GM19395 (cell line): ENCODE results near the gene PRICKLE3.
"Not testable (repeated sequence)": the region's sequence is repeated elsewhere in the genome, so short reads cannot be mapped to it uniquely, and the experiment has no call there.

Experiments used
- ATAC-seq: cut with Tn5 transposase; IDR thresholded peaks from one replicate; pipeline ENCODE4 v1.9.1; 2021; ENCODE audit warnings: mild to moderate bottlenecking, moderate library complexity; ENCODE audit not compliant: unreplicated experiment

PRICKLE3 gene

DNA sequence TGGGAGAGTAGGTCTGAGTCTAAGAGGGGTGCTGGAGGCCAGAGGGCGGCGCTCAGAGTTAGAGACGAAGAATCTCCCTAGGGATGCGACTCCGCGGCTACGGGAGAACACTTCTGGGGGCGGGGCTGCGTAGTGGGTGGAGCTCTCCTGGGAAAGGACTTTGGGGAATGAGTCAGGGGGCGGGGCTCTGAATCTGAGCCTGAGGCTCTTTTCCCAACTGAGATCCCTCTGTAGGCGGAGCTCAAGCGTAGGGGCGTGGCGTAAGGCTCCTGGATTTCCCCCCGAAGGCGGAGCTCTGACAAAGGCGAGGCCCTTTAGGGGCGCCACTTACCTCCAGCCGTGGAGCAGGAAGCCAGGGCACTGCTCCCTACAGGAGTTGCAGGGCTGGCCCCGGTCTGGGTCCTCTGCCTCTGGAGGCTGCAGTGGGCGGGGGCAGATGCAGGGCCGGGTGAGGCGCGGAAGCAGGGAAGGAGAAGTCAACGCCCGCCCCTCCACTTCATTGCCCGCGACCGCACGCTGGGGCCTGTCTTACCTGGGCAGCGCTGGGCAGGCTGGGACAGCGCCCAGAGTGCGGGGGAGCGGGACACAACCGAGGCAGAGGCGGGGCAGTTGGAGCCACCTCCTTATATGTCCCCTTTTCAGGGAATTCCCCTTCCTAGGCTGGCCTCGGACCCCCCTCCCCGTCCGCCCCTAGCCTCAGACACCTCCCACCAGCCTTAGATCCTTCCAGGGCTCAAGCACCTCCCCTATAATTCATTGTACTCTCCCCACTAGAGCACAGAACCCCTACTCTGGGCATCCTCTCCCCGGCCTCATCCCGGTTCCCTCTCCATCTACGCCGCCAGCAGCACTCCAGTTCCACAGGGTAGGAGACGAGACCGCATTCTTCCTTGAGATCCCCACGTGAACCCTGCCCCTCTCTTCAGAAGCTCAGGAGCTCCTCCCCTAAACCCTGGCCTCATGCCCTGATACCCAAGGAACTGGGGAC, 1.6 kb downstream of the PRICKLE3 start:
- ATAC-seq: peak; percentile 46

DNA sequence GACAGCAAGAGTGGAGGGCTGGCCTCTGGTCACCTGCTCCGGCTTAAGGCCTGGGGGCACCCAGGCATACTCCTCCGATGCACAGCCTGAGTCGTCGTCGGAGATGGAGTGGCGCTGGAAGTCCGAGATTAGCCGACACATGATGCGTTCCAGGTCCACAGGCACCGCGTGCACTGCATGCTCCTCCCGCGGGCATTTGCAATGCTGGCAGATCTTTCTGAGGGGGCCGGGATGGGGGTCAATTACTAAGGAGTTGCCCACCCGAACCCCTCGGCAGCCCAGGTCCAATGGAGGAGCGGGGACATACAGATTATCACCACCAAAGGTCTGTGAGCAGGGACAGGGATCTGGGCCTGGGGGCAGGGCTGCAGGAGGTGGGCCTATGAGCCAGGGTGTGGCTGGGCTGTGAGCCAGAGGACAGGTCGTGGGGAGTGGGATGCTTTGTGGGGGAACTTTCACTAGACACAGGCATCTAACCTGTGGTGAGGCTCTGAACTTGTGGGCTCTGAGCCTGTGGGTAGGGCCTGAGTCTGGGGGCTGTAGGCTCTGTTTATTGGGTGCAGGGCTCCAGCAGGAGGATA, 2.4 kb downstream of the PRICKLE3 start:
- no peak for ATAC-seq

DNA sequence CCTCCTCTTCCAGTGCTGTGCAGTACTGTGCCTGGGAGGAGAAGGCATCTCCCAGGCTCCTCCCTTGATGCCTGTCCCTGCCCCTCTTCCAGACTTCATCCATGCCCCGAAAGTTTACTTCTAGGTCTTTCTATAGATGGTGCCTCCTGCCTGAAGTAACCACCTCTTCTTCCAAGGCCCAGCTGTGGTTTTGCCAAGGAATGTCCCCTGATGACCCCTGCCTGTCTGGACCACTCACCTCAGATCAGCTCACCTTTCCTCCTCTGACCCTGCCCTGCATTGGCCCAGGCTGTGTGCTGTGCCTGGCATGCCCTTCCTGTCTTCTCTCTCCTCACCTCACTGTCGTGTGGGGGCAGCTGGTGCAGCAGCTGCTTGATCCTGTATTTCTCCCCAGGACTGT, 6.8 kb downstream of the PRICKLE3 start:
- no peak for ATAC-seq

DNA sequence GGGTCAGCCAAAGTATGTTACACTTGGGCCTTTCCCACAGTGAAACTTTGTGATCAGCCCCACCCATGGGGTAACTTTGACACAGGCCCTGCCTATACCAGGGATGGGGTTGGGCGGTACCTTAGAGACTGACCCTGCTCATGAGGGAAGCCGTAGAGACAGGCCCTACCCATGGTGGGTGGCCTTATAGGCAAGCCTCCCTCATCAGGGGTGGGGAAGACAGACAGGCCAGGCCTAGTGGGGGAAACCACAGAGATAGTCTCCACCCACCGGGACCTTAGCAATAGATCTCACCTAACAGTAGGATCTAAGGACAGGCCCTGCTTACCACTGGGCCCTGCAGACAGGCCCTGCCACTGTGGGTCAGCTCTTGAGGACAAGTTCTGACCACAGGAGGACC, 7.6 kb downstream of the PRICKLE3 start:
- ATAC-seq: no peak

DNA sequence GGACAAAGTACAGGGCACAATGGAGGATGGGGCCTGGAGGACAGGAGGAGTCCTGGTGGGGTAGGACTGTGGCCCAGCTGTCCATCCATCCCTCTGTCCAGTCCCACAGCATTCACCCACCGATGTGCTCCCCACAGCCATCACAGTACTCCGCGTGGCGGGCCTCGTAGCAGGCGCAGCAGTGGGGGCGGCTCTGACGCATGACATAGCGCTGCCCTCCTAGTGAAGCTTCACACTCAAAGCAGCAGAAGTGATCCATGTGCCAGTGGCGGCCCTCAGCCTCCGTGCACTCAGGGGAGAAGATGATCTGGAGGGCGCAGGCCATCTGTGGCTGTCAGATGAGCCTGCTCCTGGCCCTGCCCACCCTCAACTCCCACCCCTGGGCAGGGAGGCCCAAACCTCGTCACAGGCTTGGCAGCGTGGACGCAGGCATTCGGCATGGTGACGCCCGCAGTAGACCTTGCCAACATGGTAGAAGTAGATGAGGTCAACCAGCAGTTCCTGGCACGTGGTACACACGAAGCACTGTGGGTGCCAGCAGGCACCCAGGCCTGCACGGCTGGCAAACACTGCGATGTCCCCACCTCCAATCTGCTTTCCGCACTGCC, 8.2 kb downstream of the PRICKLE3 start:
- ATAC-seq: no peak

DNA sequence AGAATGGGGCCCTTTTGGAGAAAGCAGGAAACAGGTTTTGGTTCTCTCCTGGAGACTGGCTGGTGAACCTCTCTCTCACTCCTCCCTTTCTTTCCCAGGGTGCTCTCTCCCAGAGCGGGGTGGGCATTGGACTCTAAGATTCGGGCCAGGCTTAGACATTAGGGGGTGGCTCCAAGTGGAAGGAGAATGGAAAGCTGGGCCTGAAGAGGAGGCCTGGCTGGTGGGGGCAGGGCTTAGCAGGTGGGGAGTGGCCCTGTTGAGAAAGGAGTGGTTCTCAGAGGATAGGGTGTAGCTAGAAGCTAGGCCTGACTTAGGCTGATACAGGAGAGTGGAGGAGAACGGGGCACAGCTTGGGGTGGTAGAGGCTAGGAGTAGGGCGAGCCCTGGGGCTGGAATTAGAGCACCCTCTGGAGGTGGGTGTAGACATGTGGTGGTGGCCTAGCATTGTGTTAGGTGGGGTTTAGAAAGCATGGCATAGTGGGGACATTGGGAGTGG, 8.8 kb downstream of the PRICKLE3 start:
- no peak for ATAC-seq

DNA sequence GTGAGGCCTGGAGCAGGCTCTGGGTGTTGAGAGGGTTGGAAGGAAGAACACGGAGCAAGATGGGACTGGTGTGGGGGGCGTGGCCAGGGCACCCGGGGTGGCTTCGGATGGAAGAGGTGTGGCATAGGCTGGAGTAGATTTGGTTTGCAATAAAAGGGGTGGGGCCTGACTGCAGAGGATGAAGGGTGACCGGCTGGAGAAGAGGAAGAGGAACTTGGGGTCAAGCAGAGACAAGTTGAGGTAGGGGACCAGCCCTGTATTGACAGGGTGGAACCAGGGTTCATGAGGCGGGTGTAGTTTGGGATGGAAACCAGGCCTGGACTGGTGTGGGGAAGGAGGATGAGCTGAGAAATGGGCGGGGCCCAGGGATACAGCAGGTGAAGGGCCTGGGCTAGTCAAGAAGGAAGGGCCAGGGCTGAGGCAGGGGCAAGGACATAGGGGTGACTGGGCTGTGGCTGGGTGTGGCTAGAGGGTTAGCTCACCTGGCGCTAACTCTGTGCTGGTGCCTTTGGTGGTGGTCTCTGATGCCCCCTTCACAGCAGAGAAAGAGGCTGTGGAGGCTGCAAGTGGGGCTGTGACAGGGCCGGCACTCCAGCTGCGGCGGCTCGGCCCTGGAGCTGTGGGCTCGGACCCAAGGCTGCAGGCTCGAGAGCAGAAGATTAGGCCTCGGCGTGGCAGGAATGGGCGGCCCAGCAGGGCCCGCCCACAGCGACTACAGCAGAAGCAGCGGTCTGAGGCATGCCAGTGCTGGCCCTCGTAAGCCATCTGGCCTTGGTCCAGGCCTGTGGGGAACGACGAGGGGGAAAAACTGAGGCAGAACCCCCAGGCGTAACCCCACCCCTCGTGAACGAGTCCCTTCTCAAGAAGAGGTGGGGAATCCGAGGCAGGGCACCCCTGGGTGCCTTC, 9.5 kb downstream of the PRICKLE3 start:
- no peak for ATAC-seq

DNA sequence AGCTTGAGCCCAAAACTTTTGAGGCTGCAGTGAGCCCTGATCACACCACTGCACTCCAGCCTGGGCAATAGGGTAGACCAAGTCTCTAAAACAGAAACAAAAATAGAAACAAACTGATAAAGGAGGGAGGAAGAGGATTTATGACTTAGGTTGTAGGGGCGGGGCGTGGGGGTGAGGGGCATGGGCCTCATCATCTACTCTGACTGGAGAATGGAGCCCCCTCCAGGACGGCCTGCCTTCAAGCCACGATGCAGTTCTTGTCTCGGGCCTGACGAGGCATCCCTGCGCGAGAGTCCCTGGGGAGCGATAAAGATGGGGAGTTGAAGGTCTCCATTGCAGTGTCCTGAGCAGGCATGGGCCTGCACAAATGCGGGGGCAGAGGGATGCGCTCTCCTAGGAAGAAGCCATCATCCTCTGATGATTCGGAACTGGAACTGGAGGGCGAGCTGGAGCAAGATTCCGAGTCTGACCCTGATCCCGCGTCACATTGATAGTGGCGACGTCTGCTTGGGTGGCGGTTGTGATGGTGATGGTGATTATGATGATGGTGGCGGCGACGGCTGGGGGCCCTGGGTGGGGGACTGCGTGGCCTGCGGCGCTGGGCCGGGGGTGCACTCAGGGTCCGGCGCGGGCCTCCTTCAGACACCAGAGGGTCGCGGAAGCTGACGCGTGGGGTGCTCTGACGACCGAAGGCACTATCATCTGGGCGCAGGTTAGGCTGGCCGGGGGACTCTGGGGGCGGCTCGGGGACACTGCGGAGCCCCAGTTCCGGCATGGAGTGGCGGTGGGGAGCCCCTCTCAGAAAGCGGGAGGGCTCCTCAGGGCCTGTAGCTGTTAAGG, 10.5 kb downstream of the PRICKLE3 start:
- ATAC-seq: no peak

DNA sequence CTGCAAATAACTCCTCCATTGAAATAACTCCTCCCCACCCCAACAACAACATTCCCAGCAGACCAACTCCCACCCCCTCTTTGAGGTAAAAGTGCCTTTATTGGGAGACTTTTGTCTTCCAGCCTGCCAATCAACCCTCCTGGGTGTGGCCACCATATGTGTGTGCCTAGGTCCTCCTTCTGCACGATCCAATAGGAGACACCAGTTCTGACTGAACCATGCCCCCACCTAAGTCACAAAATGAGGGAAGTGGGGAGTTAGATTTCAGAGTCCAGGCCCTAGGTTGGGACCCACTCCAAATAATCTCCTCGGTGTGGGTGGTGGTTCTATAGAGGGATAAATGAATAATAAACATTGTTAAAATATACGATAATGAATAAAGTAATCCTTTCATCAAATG, 11.4 kb downstream of the PRICKLE3 start:
- no peak for ATAC-seq

DNA sequence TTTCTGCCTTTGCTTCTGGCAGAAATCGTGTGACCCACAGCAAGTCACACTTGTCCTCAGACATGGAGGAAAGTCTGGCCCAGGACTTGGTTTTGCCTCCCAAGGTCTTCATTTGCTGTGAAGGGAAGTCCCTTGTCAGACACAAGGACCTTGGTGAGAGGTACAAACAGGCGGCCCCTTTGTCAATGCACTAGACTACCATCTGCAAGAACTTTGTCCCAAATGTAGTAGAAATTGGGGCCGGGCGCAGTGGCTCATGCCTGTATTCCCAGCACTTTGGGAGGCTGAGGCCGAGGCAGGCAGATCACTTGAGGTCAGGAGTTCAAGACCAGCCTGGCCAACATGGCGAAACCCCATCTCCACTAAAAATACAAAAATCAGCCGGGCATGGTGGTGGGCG, 12.6 kb downstream of the PRICKLE3 start:
- ATAC-seq: not testable (repeated sequence)

DNA sequence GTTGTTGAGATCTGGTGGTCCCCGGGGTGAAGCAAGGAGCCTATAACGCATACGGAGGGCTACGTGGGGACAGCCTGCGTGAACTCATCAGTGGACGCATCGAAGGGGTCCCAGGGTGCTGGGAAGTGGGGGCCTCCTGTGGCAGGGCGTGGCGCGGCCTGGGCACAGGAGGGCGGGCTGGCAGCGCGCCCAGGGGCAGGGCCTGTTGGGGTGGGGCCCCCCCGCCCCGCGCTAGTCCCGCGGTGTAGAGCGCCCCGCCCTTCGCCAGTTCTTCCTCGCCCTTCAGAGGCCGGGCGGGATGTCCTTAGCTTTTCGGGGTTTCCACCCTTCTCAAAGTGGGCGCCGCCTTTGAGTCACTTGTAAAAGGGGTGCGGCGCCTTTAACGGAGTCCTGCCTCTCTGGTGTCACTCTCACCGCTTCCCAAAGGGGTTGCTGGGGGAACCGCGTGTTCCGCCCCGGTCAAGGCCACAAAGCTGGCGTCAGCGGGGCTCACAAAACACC, 13.8 kb downstream of the PRICKLE3 start:
- ATAC-seq: peak; percentile 65

DNA sequence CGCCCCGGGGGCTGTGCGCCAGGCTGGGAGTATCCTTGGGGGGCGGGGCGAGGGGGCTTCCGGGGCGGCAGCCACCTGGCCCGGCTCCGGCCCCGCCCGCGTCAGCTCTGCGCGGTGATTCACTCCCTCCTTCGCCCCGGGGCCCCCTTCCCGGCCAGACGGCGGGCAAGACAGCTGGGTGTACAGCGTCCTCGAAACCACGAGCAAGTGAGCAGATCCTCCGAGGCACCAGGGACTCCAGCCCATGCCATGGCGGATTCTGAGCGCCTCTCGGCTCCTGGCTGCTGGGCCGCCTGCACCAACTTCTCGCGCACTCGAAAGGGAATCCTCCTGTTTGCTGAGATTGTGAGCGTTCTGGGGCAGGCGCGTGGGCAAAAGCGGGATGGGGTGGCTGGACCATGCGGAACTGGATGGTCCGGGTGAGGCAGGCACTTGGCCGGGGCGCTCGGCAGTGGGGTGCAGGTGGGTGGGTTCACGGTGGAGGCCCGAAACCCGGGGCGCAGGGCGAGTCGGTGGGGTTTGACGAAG, 14.4 kb downstream of the PRICKLE3 start, which contains the start of gene PLP2:
Gene PLP2, plus strand, starts transcription at position 147 of the 528 bp plus-strand sequence. Its CDS starts 103 bp downstream, at position 250.
- peak; percentile 30 for ATAC-seq

DNA sequence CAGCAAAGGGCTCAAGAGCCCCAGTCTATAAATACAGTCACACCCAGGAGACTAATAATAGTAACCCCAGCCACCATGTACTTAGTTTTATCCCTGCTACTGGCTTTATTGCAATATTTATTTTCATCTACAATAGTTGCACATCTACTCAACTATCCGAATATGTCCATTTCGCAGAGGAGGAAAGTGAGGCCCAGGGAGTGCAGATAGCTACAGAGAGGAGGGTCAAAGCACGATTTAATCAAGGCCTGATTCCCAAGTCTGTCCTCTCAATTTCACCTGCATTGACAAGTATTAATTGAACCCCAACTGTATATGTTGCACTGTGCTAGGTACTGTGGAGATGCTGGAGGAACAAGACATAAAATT, 18.4 kb downstream of the PRICKLE3 start:
- no peak for ATAC-seq

DNA sequence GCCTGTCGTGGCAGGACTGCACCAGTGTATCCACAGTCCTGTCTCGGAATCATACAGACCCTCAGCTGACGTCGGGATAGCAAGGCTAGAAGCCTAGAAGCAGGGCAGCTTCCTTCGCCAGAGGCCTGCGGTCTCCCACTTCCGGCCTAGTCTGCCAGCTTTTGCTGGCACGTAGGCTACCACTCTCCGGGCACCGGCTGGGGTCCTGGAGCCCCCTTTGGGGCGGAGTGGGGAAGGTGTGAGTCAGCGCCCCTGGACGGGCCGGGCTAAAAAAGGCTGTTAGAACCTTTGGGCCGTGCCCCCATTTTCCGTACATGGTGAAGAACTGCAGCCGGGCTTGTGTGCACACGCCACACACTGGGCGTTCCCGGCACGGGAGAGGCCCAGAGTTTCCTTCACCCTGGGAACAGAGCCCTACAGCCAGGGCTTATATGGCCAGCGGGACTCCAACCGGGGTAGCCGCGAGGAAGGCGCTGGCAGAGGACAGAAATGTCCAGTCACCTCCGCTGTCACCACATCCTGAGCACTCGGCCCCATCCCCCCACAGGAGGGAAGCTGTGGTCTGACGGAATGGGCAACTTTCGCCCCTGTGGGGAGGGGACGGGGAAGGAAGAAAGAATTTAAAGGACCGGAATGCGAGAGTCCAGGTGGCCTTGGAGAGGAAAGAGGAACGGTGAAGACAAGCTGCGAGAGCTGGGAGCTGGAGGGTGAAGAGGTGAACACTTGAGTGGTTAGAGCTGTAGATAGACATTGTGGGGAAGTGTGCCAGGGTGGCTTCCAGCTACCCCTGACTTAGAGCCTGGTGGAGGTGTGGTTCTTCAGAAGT, 19.0 kb downstream of the PRICKLE3 start:
- ATAC-seq: peak; percentile 24

DNA sequence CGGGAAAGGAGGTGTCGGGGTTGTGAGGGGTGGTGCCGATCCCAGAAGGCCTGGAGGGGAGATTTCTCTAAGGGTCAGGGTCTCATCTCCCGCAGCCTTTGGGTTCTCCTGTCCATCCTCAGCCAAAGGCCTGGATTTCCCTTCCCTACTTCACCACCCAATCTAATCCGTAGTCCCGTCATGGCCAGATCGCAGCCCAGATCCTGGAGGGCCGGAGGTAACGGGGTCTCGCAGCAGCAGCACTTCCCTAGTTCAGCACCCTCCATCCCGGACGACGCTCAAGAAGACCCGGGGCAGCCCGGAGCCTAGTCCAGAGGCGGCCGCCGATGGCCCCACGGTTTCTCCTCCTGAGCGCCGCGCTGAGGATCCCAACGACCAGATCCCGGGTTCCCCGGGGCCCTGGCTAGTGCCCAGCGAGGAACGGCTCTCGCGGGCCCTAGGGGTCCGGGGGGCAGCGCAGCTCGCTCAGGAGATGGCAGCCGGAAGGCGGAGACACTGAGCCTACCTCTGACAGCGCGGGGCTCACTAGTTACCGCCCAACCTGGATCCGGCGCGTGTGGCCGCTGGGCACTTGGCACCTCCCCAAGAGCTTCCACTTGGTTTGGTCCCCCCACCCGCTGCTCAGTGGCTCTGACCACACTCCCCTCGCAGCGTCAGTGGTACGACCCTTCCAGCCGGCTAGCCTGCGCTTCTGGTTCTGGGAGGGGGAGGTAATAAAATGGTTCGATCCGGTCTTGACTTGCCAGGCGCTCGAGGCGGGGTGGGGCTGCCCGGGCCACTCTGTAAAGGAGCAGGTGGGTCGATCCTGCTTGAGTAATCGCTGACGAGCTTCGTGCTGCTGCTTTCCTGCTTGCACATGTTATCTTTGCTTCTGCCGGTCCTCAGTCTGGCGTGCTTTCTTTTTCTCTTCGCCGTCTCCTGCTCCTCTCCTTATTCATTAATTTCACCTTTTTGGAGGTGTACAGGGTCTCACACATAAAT, 20.0 kb downstream of the PRICKLE3 start:
- peak; percentile 43 for ATAC-seq

DNA sequence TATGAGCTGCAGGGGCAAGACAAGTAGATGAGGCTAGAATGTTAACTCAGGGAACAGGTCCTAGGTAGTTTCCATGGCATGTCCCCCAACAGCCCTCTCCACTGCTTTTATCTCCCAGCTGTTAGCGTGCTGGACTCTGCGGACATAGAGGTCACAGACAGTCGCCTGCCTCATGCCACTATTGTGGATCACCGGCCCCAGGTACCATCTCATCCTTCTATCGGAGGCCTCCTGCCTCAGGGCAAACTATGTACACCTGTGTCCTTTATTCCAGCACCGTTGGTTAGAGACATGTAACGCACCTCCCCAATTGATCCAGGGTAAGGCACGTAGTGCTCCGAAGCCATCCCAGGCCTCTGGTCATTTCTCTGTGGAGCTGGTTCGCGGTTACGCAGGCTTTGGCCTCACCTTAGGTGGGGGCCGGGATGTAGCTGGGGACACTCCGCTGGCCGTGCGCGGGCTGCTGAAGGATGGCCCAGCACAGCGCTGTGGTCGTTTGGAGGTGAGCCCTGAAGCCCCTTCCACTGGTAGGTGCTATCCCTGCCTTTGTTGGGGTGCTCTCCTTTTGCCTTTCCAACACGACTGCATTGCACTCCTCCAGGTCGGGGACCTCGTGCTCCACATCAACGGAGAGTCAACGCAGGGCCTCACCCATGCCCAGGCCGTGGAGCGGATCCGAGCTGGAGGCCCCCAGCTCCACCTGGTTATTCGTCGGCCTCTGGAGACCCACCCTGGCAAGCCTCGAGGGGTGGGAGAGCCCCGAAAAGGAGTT, 21.4 kb downstream of the PRICKLE3 start:
- ATAC-seq: no peak
